ENCODE results near the gene KIF6.

KIF6 gene, protein sequence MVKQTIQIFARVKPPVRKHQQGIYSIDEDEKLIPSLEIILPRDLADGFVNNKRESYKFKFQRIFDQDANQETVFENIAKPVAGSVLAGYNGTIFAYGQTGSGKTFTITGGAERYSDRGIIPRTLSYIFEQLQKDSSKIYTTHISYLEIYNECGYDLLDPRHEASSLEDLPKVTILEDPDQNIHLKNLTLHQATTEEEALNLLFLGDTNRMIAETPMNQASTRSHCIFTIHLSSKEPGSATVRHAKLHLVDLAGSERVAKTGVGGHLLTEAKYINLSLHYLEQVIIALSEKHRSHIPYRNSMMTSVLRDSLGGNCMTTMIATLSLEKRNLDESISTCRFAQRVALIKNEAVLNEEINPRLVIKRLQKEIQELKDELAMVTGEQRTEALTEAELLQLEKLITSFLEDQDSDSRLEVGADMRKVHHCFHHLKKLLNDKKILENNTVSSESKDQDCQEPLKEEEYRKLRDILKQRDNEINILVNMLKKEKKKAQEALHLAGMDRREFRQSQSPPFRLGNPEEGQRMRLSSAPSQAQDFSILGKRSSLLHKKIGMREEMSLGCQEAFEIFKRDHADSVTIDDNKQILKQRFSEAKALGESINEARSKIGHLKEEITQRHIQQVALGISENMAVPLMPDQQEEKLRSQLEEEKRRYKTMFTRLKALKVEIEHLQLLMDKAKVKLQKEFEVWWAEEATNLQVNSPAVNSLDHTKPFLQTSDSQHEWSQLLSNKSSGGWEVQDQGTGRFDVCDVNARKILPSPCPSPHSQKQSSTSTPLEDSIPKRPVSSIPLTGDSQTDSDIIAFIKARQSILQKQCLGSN

DNA sequence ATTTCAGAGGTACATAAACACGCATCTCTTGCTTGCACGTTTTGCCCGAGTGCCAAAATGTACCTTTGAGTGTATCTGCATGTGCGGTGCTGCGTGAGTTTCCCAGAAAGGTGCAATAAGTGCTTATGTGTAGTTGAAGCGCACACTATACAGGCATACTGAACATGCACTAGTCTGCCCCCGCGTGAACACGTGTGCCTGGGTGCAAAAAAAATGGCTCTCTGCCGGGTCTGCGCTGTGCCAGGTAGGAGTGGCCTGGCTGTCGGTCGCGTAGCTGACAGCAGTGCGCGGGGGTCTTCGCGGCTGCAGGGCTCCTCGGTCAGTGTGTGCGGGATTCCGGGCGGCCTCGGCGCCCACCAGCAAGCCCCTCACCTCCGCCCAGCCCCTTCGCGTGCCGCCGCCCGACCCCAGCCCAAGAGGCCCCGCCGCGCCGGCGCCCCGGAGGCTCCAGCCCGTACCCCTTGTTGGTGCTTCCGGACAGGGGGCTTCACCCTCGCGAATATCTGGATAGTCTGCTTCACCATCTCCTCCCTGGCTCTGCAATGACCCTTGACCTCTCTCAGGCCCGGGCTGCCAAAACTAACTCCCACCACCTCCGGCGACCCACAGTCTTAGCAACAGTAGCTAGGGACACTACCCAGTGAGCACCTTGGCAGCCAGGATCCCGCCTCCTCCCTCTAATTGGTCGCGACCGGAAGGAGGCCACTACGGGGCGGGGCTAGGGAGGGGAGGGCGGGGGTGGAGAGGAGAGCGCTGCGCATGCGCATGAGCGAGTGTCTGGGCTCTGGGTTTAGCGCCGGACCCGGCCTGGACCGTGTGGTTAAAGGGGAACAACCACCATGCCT lies at the start of gene KIF6:
Gene KIF6 (minus strand): TSS at position 622 of the 845 bp plus-strand sequence. CDS start 98 bp downstream, at position 524.
- DNase-seq (ENCODE audit: low read depth in 2 of 3, low spot score in 1 of 3) = peak; percentile 59 to 77 (median 75)

DNA sequence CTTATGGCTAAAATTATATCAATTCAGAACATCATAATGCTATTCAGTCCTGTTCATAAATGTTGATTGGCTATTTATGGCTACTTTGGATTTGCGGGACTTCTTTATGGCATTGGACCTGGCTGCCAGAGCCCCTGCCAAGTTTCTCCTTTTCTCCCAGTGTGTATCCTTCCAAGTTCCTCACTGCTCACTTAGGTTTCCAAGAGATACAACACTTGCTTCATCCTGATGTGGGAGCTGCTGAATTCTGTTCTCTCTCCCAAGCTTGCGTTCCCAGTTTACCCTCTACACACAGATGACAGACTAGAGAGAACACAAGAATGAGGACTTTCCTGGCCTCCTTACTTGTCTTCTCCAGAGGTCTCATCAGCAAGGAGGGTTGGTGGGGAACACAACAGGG lies 48.6 kb upstream of the KIF6 start:
- DNase-seq (ENCODE audit: low read depth in 2 of 3, low spot score in 1 of 3) = no peak

DNA sequence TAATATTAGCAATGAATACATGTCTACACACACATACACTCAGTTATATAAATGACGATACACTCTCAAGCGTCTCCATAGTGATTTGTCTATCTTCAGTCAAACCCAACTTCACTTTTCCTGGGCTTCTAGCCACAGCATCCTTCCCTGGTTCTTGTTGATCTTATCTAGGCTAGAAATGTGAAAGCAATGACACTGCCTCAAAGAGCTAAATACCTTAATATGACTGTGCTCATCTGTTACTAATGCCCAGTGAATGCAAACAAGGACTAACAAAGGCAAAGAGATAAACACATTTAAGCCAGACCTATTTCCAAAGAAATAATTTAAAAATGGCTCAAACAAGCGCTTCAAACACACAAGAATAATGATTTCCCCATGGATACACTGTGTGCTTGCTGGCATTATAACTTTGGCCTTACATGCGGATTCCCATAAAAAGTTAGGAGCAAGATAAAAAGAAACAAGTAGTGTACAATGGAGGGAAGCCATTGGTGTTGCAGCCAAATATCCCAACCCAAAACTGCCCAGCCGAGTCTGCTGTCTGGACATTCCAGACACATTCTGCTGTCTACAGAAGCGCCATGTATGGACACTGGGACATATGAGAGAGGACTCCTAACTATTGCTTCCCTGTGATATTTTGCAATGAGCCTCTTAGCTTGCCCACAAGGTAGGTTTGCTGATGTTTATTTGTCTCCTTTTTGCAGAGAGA lies 47.5 kb upstream of the KIF6 start:
- DNase-seq (ENCODE audit: low read depth in 2 of 3, low spot score in 1 of 3) = no peak

DNA sequence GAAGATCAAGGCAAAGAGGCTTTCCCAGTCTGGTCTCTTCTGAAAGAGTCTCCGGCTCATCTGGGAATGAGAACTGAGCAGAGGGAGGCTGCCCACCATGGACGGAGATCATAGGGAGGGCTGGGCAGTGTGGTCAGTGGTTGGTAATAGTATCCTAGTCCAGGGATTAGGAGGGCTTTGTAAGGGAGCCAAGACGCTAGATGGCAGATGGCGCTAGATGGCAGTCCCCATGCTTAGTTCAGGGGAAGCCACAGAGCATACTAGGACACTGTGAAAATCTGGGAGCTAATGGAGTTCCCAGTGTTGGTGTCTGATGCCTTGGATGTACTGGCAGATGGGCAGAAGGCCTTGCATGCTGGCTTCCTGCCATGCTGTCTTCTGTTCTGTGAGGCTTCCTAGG lies 45.2 kb upstream of the KIF6 start:
- DNase-seq (ENCODE audit: low read depth in 2 of 3, low spot score in 1 of 3) = no peak

DNA sequence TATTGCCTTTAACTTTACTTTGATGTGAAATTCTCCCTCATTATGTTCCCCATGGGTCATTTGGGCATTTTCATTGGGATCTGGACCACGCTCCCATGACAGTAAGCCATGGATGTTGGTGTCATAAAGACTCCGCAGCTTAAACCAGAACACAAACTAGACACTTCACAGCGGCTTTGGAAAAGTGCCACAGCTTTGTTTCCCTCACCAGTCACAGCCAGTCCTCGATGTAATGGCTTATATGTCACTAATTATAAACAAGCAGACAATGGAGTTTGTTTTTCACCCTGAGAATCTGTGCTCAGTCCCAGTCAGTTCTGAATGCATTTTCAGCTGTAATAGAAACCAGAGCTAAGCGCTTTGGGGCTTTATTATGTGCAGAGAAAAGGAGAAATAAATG lies 43.8 kb upstream of the KIF6 start:
- DNase-seq (ENCODE audit: low read depth in 2 of 3, low spot score in 1 of 3) = no peak

DNA sequence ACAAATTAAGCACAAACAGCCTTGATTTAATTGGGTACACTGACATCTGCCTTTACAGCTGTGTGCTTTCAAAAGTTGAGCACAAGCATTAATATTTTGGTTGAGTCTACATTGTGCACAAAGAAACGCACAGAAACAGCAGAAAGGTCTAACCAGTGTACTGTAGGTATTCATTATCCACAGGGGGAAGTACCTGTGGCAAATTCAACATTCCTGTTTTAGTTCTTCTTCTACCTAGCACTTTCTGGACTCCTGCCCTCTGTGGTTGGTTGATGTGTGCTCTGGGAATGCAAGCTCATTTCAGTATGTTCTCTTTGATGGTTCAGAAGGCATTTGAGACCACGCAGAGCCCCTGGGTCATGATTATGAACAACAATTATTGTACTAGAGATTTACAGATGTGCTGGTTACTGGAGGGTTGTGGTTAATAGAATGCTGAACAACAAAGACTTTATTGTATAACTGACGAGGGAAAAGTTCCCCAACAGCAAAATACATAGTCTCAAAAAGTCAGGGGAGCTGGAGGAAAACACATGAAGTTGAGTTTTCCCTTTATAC lies 40.4 kb upstream of the KIF6 start:
- DNase-seq (ENCODE audit: low read depth in 2 of 3, low spot score in 1 of 3) = no peak

DNA sequence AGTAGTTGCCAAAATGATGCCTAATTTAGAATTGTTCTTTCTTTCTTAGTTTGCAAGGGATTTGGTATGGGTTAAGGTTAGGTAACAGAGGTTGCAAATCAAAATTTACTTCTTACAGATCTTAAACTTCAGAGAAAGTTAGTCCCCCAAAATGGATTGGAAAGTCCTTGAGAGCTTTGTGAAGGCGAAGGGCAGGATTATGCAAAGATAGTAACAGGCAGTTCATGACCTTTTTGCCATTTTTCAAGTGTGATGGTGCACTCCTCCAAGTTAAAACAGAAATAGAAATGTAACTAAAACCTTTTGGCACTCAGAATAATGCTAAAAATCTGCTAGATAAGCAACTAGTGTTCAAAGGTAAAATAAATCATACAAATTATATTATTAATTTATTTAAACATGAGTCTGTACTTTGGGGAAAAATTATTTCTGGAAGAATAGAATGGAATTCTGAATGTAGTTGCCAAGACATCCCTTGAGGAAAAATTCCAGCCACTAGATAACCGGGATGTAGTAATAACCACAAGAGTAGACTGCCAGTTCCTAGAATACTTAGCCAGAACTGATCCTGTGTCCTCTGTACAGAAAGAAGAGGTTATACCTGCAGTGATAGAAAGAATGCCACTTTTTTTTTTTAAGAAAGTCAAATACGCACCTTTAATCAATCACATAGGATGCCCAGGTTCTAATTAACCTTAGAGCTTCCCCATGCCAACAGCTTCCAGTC lies 35.2 kb upstream of the KIF6 start:
- no peak for DNase-seq (ENCODE audit: low read depth in 2 of 3, low spot score in 1 of 3)

DNA sequence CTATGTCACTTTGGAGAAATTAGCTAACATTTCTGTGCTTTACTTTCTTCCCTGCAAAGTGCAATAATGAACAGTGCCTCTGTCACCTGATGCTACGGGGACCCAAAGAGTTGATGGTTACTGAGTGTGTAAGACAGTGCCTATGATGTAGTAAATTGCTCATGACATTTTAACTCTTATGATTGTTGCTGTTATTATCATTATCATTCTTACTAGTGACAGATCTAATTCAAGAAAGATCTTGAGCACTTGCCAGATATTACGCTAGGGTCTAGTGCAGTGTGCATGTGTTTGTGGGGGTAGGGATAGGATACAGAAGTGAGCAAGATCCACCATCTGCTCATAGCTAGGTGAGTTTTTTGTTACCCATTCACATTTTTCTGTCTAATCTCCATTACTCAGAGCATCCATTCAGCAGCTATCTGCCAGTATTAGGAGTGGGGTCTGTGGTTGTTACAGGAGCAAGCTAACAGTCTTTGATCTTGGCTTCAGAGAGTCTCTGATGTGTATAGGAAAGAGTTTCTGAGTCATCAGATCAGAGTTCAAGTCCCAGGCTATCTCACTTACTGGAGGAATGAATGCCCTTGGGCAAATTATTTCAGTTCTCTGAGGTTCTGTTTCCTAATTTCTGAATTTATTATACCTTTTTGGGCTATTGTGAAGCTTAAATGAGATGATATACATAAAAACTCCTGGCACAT lies 33.8 kb upstream of the KIF6 start:
- no peak for DNase-seq (ENCODE audit: low read depth in 2 of 3, low spot score in 1 of 3)

DNA sequence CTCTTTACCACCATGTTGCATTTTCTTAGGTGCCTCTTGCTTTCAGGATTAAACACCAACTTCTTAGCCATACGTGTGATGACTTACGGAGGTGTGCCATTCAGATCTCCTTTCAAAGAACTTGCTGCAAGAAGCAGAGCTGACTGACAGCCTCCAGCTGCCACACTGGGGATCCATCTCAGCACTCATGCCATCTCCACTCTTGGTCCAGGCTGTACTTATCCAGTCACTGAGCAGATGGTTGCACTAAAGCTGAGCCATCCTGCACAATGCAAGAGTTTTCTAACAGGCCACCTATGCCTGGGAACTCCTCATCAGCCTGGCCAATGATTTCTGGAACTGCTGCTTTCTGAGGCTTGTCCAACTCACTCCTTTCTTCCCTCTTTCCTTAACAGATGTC lies 31.4 kb upstream of the KIF6 start:
- no peak for DNase-seq (ENCODE audit: low read depth in 2 of 3, low spot score in 1 of 3)

DNA sequence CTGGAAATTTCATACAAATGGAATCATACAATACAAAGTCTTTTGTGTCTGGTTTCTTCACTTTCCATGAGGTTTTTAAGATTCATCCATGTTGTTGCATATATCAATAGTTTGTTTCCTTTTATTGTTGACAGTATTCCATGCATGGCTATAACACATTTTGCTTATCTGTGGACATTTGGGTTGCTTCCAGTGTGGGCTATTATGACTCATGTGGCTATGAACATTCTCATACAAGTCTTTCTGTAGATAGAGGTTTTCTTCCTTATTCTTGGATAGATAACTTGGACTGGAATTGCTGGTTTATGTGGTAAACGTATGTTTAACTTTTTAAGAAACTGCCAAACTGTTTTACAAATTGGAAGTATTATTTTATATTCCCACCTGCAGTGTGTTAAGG lies 30.0 kb upstream of the KIF6 start:
- no peak for DNase-seq (ENCODE audit: low read depth in 2 of 3, low spot score in 1 of 3)

DNA sequence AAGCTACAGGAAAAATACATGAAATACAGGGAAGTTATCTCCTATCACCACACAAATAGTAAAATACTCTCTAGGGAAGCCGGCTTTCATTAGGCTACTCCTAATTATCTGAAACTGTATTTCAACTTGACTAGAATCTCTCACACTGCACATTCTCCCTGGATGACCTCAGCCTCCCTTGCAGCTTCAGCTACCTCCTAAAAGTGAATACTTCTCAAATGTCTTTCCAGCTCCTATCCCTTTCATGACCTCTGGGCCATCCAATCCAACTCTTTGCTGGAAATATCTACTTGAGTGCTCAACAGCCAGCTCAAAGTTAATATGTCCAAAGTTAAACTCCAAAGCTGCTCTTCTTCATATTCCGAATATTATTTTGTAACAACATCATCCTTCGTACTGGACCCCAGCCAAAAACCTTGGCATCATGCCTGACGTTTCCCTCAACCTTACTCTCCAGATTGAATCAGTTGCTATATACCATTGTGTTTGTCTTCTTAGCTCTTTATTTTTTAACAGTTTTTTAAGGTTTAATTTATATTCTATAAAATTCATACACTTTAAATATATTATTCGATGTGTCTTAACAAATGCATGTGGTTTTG lies 29.4 kb upstream of the KIF6 start:
- no peak for DNase-seq (ENCODE audit: low read depth in 2 of 3, low spot score in 1 of 3)

DNA sequence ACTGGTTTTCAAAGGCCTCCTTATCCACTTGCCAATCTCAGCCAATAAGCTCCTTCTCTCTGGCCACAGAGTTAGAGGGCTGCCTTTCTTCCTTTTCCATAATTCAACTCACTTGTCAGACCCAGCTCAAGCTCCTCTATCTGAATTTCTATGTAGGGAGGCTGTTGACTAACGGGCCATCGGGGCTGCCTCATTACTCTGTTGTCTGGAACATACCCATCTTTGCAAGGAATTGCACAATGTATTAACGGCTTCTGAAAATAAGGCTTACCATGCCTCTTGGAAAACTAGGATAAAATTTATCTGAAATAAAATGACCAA lies 28.5 kb upstream of the KIF6 start:
- no peak for DNase-seq (ENCODE audit: low read depth in 2 of 3, low spot score in 1 of 3)

DNA sequence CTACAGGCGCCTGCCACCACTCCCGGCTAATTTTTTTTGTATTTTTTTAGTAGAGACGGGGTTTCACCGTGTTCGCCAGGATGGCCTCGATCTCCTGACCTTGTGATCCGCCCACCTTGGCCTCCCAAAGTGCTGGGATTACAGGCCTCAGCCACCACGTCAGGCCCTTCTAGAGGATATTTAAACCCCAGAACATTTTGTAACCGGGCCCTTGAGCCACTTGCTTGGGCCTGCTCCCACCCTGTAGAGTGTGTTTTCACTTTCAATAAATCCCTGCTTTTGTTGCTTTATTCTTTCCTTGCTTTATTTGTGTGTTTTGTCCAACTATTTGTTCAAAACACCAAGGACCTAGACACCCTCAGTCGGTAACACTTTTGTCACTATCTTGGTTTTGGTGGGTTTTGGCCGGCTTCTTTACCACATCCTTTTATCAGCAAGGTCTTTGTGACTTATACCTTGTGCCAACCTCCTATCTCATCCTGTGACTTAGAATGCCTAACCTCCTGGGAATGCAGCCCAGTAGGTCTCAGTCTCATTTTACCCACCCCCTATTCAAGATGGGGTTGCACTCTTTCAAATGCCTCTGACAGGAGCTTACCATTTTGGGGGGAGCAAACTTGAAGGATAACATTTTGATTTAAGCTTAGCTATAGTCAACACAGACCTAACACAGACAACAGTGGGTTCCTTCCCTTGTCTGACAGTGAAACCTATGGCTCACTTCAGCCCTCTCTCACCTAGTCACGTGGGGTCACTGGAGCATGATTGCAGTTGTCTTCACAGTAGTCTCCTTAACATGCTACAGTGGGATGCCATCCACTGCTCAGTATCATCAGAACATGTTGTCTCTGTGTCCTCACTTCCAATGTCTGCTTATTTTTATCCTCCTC lies 27.9 kb upstream of the KIF6 start:
- DNase-seq (ENCODE audit: low read depth in 2 of 3, low spot score in 1 of 3) = no peak

DNA sequence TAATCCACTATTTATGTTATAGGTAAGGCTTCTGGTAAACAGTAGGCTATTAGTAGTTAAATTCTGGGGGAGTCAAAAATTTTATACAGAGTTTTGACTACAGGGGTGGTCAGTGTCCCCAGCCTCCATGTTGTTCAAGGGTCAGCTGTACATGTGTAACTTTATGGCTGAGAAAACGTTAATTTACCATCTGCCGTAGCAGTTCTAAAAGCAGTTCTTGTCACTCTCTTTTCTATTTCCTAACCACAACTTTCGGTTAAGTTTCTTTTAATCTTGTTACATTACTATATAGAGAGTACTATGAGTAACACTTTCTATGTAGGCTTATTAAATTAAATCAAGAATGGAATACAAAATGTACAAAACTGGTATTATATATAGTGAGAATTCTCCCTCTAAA lies 21.6 kb upstream of the KIF6 start:
- no peak for DNase-seq (ENCODE audit: low read depth in 2 of 3, low spot score in 1 of 3)

DNA sequence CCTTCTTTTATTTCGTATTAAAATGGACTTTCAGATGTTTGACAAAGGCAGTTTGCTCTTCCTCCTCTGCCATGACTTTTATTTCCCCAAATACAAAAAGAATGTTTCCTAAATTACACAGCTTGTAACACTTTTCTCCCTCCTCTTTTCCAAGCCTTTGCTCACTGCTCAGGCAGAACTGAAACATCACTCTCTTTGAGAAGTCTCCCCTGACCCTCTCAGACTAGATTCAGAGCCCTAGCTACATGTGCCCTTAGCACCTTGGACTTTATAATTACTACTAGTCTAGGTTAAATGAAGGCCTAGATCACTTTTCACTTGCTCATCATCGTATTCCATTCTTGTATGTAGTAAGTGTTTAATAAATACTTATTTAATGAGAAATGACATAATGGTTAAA lies 8.5 kb upstream of the KIF6 start:
- no peak for DNase-seq (ENCODE audit: low read depth in 2 of 3, low spot score in 1 of 3)

DNA sequence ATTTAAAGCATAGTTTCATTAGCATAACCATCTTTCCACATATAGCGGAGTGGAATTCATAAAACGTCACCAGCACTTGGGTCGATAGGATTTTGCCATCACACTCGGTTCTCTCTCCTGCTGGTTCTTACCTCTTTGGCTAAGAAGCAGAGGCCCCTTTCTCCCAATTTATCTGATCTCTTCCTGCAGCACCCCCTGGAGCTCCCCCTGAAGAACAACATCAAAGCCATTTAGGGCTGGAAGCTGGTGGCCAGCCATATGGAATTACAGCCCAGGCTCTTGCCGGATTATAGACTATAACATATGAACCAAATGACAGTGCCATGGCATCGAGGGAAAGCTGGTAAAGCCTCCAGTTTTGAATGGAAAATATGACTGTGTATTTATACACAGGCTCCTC lies 6.4 kb upstream of the KIF6 start:
- DNase-seq (ENCODE audit: low read depth in 2 of 3, low spot score in 1 of 3) = no peak

DNA sequence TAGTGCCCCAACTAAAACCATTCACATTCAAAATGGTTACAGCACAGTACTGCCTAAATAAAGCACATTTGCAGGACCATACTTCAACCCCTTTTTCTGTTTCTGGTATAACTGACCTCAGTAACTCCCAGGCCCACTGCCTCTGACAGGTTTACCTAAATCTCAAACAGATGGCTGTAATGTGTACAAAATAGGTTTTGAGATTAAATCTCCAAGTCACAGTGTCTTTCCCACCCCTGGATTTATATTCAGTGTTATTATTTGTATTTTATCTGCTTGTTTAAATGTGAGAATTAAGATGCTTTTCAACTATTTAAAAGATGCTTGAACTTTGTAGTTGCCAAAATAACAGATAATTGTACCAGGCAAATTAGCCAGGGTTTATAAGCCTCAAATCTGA lies 4.7 kb upstream of the KIF6 start:
- no peak for DNase-seq (ENCODE audit: low read depth in 2 of 3, low spot score in 1 of 3)

DNA sequence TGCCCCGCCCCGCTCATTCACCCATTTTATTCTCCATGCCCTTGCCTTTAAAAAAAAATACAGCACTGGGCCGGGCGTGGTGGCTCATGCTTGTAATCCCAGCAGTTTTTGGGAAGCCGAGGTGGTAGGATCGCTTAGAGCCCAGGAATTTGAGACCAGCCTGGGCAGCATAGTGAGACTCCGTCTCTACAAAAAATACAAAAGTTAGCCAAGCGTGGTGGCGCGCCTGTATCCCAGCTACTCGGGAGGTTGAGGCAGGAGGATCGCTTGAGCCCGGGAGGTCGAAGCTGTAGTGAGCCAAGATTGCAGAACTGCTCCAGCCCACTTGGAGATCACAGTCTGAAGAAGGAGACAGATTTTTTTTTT lies 407 bp upstream of the KIF6 start:
- no peak for DNase-seq (ENCODE audit: low read depth in 2 of 3, low spot score in 1 of 3)

All from stimulated activated CD4-positive, alpha-beta T cell treated with anti-CD3 and anti-CD28 coated beads, Interleukin-12 subunit alpha, Interleukin-12 subunit beta, amount 100 ng/mL, for 48 hours (primary cell).